SK-N-SH (cell line): Measurements from ENCODE around the gene TACR2. TPM values are rescaled to one million over a fixed set of nuclear protein-coding genes. Genes with fewer than 3 reads are reported as not detected.

Source experiments
- CTCF ChIA-PET: fragments of 300-600, 350-600 bp; formaldehyde crosslinking; extraction: SDS; loops from one replicate; lab custom pipeline; 2021; lab: Yijun Ruan, JAX
- POLR2A ChIA-PET: fragments of 350-600 bp; sonication (Branson Sonifier 250); formaldehyde crosslinking; extraction: SDS; loops from one replicate; lab custom pipeline; 2020; ENCODE audit warnings: antibody characterized with exemption, inconsistent platforms; lab: Yijun Ruan, JAX
- DNase-seq: peaks from one replicate; pipeline ENCODE4 v3.0.0; 2012
- H2AFZ ChIP-seq: fragments of 200-600 bp; sonication (generic); 2 replicates; pipeline ENCODE4 v1.8.1; 2016; ENCODE audit warnings: antibody characterized with exemption, mild to moderate bottlenecking, low read depth
- H3F3A ChIP-seq: fragments of 200-600 bp; sonication (generic); replicated peaks from 2 replicates; pipeline ENCODE3; 2016; ENCODE audit warnings: antibody characterized with exemption, mild to moderate bottlenecking; ENCODE audit not compliant: insufficient read depth
- H3K27ac ChIP-seq, 2 experiments: fragments of 200-500 bp in 1 of 2; fragments of 200-600 bp in 1 of 2; sonication (Bioruptor generic) in 1 of 2; sonication (generic), shearing (Covaris generic) in 1 of 2; 2 replicates each; pipeline versions ENCODE4 v1.5.1 to v1.6.1; 2014 to 2016; ENCODE audit warnings: low read depth in 2 of 2, inconsistent platforms in 1 of 2, low read length in 1 of 2, mild to moderate bottlenecking in 1 of 2, mixed read lengths in 1 of 2
- H3K27me3 ChIP-seq: fragments of 200-600 bp; sonication (generic), shearing (Covaris generic); 2 replicates; pipeline ENCODE4 v1.6.1; 2016; ENCODE audit warnings: mixed run types; ENCODE audit not compliant: insufficient read depth
- H3K36me3 ChIP-seq, 2 experiments: fragments of 200-500 bp in 1 of 2; fragments of 200-600 bp in 1 of 2; sonication (Bioruptor generic) in 1 of 2; sonication (generic) in 1 of 2; replicated peaks in 1 of 2; 2 replicates each; pipeline versions ENCODE3 to v1.5.1; 2014 to 2016; ENCODE audit warnings: low read length in 1 of 2, mild to moderate bottlenecking in 1 of 2; ENCODE audit not compliant: insufficient read depth in 2 of 2, control insufficient read depth in 1 of 2
- H3K4me1 ChIP-seq, 2 experiments: fragments of 200-500 bp in 1 of 2; fragments of 200-600 bp in 1 of 2; sonication (Bioruptor generic) in 1 of 2; sonication (generic), shearing (Covaris generic) in 1 of 2; 2 replicates each; pipeline versions ENCODE4 v1.5.1 to v1.6.1; 2014 to 2016; ENCODE audit warnings: low read depth in 1 of 2, low read length in 1 of 2, mixed run types in 1 of 2; ENCODE audit not compliant: insufficient read depth in 2 of 2, control insufficient read depth in 1 of 2
- H3K4me2 ChIP-seq: fragments of 200-600 bp; sonication (generic), shearing (Covaris generic); 2 replicates; pipeline ENCODE4 v1.6.1; 2017; ENCODE audit warnings: mixed run types
- H3K4me3 ChIP-seq, 2 experiments: fragments of 200-500 bp in 1 of 2; fragments of 200-600 bp in 1 of 2; sonication (Bioruptor generic) in 1 of 2; sonication (generic), shearing (Covaris generic) in 1 of 2; 2 replicates each; pipeline versions ENCODE4 v1.5.1 to v1.8.1; 2014 to 2016; ENCODE audit warnings: low read depth in 2 of 2, inconsistent platforms in 1 of 2, low read length in 1 of 2, mild to moderate bottlenecking in 1 of 2, mixed read lengths in 1 of 2, moderate library complexity in 1 of 2
- H3K79me2 ChIP-seq: fragments of 200-600 bp; sonication (generic); 2 replicates; pipeline ENCODE4 v1.8.1; 2017; ENCODE audit warnings: mild to moderate bottlenecking; ENCODE audit not compliant: insufficient read depth
- H3K9ac ChIP-seq: fragments of 200-600 bp; sonication (generic); 2 replicates; pipeline ENCODE4 v1.6.1; 2017; ENCODE audit warnings: mixed run types
- H3K9me2 ChIP-seq: fragments of 200-600 bp; sonication (generic); 2 replicates; pipeline ENCODE4 v1.6.1; 2017; ENCODE audit warnings: mixed run types
- H3K9me3 ChIP-seq: fragments of 200-600 bp; sonication (generic); 2 replicates; pipeline ENCODE4 v1.6.1; 2017; ENCODE audit warnings: mixed run types, mild to moderate bottlenecking, moderate library complexity
- H4K20me1 ChIP-seq: fragments of 200-600 bp; sonication (generic); 2 replicates; pipeline ENCODE4 v1.6.1; 2017; ENCODE audit warnings: mild to moderate bottlenecking, mixed run types; ENCODE audit not compliant: insufficient read depth
- CHD2 ChIP-seq: fragments of 150-350 bp; IDR thresholded peaks from 2 replicates; pipeline ENCODE4 v1.6.1; 2018; ENCODE audit warnings: low read length; ENCODE audit not compliant: partially characterized antibody
- EP300 ChIP-seq, 2 experiments: IDR thresholded peaks; 2 replicates each; pipeline versions ENCODE4 v1.4.0 to v1.6.1; 2012; ENCODE audit warnings: borderline replicate concordance in 1 of 2, low read depth in 1 of 2, low read length in 1 of 2
- FOXJ3 ChIP-seq: sonication (generic); formaldehyde crosslinking; IDR thresholded peaks from 2 replicates; pipeline ENCODE4 v1.5.1; 2020; ENCODE audit warnings: mild to moderate bottlenecking, missing genetic modification reagents
- GATA2 ChIP-seq: sonication (generic); formaldehyde crosslinking; IDR thresholded peaks from 2 replicates; pipeline ENCODE4 v1.5.0; 2020; ENCODE audit warnings: mild to moderate bottlenecking, missing genetic modification reagents
- NFIC ChIP-seq: IDR thresholded peaks from 2 replicates; pipeline ENCODE4 v1.4.0; 2012; ENCODE audit warnings: borderline replicate concordance
- PBX3 ChIP-seq: IDR thresholded peaks from 2 replicates; pipeline ENCODE4; 2012
- RXRA ChIP-seq: IDR thresholded peaks from 2 replicates; pipeline ENCODE4 v1.4.0; 2012; ENCODE audit warnings: low read depth, mild to moderate bottlenecking, borderline replicate concordance
- SIN3A ChIP-seq: IDR thresholded peaks from 2 replicates; pipeline ENCODE4 v1.6.1; 2012; ENCODE audit warnings: low read depth, mild to moderate bottlenecking, low read length, moderate library complexity, borderline replicate concordance
- TAF1 ChIP-seq: IDR thresholded peaks from 2 replicates; pipeline ENCODE4 v1.6.1; 2012; ENCODE audit warnings: low read depth, mild to moderate bottlenecking, low read length, moderate library complexity, borderline replicate concordance
- USF2 ChIP-seq: fragments of 150-350 bp; IDR thresholded peaks from 2 replicates; pipeline ENCODE4 v1.6.1; 2017; ENCODE audit warnings: antibody characterized with exemption, low read length, low read depth, borderline replicate concordance
- WGBS: methylation state at CpG from one replicate; pipeline ENCODE4 v1.1.6; 2017; ENCODE audit warnings: low lambda C conversion rate; 5-methylcytosine and 5-hydroxymethylcytosine counted together
- polyA plus RNA-seq, 3 experiments: library from polyadenylated mRNA; depleted of rRNA; stranded (reverse); fragments of >200 nt; gene quantifications; 2 replicates each; pipeline ENCODE4 v1.2.3, GENCODE V29; 2012
- TF ChIP-seq, protein P1 (sequence below): IDR thresholded peaks from 2 replicates; pipeline ENCODE4 v1.6.1; 2012; ENCODE audit warnings: mild to moderate bottlenecking, low read depth, low read length, moderate library complexity

Gene TACR2
- polyA plus RNA-seq, 1 of the 3 experiments (the other 2 are of a cell fraction) = 0.02 TPM

GRCh38 chr10:69426376-69426727 lies 9.6 kb upstream of the TACR2 start:
- Histone ChIP-seq H3F3A (no peaks in the 10 kb centered on the region), H3K4me2 (no peak overlapping the region), H3K9me2 (no peaks in the 10 kb centered on the region), H3K4me3 (no peak overlapping the region), H3K27ac (no peak overlapping the region), H2AFZ (no peak overlapping the region), H3K36me3 (no peaks in the 10 kb centered on the region), H3K9me3 (no peaks in the 10 kb centered on the region), H3K4me1 (no peaks in the 10 kb centered on the region), H3K79me2 (no peaks in the 10 kb centered on the region), H4K20me1 (no peaks in the 10 kb centered on the region), H3K9ac (no peak overlapping the region), H3K27me3 (no peaks in the 10 kb centered on the region; the same call in 1 of the 2 replicates)
- POLR2A ChIA-PET = no interaction called here
- DNase-seq = no peak
- TF ChIP-seq SIN3A (no peak), EP300 (IDR thresholded peaks at IDR 0.05; ENCODE audit: borderline replicate concordance in 1 of 2, low read depth in 1 of 2, low read length in 1 of 2) (no peak), RXRA (no peak), NFIC (no peak), TAF1 (no peak), CHD2 (no peak), USF2 (no peak)
- TF ChIP-seq, protein P1, sequence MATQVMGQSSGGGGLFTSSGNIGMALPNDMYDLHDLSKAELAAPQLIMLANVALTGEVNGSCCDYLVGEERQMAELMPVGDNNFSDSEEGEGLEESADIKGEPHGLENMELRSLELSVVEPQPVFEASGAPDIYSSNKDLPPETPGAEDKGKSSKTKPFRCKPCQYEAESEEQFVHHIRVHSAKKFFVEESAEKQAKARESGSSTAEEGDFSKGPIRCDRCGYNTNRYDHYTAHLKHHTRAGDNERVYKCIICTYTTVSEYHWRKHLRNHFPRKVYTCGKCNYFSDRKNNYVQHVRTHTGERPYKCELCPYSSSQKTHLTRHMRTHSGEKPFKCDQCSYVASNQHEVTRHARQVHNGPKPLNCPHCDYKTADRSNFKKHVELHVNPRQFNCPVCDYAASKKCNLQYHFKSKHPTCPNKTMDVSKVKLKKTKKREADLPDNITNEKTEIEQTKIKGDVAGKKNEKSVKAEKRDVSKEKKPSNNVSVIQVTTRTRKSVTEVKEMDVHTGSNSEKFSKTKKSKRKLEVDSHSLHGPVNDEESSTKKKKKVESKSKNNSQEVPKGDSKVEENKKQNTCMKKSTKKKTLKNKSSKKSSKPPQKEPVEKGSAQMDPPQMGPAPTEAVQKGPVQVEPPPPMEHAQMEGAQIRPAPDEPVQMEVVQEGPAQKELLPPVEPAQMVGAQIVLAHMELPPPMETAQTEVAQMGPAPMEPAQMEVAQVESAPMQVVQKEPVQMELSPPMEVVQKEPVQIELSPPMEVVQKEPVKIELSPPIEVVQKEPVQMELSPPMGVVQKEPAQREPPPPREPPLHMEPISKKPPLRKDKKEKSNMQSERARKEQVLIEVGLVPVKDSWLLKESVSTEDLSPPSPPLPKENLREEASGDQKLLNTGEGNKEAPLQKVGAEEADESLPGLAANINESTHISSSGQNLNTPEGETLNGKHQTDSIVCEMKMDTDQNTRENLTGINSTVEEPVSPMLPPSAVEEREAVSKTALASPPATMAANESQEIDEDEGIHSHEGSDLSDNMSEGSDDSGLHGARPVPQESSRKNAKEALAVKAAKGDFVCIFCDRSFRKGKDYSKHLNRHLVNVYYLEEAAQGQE = no peak
- 100% methylated on average over 2 of the region's 4 CpGs for WGBS
- CTCF ChIA-PET = interaction anchor here (1.8 to 4.3 kb wide), 2 partner anchors 81 to 89 kb away, joined by 8 to 28 read pairs; no protein-coding TSS in a partner anchor

GRCh38 chr10:69425511-69426298 lies 9.0 kb upstream of the TACR2 start:
- Histone ChIP-seq H3K27ac (no peak overlapping the region), H2AFZ (no peak overlapping the region), H3K4me2 (no peak overlapping the region), H3K9me3 (no peaks in the 10 kb centered on the region), H3K27me3 (no peaks in the 10 kb centered on the region; the same call in 1 of the 2 replicates), H3K4me3 (no peak overlapping the region), H3K79me2 (no peaks in the 10 kb centered on the region), H4K20me1 (no peaks in the 10 kb centered on the region), H3K9ac (no peak overlapping the region), H3K4me1 (no peaks in the 10 kb centered on the region), H3K9me2 (no peaks in the 10 kb centered on the region), H3F3A (no peaks in the 10 kb centered on the region), H3K36me3 (no peaks in the 10 kb centered on the region)
- ChIA-PET POLR2A (no interaction called here), CTCF (interaction anchor here (1.8 to 4.3 kb wide), 2 partner anchors 82 to 90 kb away, joined by 8 to 28 read pairs; no protein-coding TSS in a partner anchor)
- TF ChIP-seq FOXJ3 (CRISPR knock-in tag) (no peak), PBX3 (no peak), GATA2 (no peak)
- no peak for DNase-seq
- 63% methylated on average over 4 of the region's 5 CpGs for WGBS
